HG02610 (cell line): ENCODE results near the gene RNF13.
"Not testable (repeated sequence)": the region's sequence is repeated elsewhere in the genome, so short reads cannot be mapped to it uniquely, and the experiment has no call there.

Experiments
- ATAC-seq: cut with Tn5 transposase; IDR thresholded peaks from one replicate; pipeline ENCODE4 v1.9.1; 2021; ENCODE audit warnings: mild to moderate bottlenecking, moderate library complexity; ENCODE audit not compliant: unreplicated experiment

RNF13 gene

GRCh38 chr3:149894205-149894604 lies 81.2 kb downstream of the RNF13 start:
- ATAC-seq = no peak

- no peak for ATAC-seq
These were observed 82.3 kb downstream of the RNF13 start for GRCh38 chr3:149895339-149895738.

- ATAC-seq = no peak
These were observed 82.8 kb downstream of the RNF13 start for GRCh38 chr3:149895769-149896168.

GRCh38 chr3:149898771-149899170 lies 85.8 kb downstream of the RNF13 start:
- ATAC-seq = no peak

- no peak for ATAC-seq
These were observed 87.3 kb downstream of the RNF13 start for GRCh38 chr3:149900322-149900721.

GRCh38 chr3:149901770-149902169 lies 88.8 kb downstream of the RNF13 start:
- ATAC-seq = no peak

- ATAC-seq = no peak
These were observed 89.6 kb downstream of the RNF13 start for GRCh38 chr3:149902498-149903139.

DNA sequence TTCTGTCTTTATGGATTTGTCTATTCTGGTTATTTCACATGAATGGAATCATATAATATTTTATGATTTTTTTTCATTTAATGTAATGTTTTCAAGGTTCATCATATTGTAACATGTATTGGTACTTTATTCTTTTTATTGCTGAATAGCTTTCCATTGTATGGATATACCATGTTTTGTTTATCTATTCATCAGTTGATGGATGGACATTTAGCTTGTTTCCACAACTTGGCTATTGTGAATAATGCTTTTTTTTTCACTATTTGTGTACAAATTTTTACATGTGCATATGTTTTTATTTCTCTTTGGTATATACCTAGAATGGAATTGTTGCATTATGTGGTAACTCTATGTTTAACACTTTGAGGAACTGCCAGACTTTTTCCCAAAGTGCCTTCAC lies 93.0 kb downstream of the RNF13 start:
- ATAC-seq = no peak

DNA sequence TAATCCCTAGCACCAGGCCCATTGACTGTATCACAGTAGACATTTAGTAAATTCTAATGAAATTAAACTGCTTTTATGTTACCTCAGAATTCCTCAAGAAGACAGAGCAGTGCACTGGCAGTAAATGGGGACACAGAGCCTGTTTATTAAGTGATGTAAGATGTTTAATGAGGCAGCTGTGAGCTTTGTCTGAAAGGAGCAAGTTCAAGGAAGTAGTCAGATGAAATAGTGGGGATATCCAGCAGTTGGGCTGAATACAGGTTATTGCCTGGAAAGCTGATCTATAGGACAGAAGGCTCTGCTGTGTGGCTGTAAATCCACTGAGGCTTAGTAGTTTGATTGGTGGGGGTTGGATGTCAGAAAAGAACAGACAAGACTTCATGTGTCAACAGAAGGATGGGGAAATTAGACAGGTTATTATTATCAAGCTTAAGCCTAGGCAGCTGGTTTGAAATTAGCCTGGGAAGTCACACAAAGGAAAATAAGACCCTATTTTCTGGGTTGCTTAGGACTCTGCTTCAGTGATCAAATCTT lies 95.5 kb downstream of the RNF13 start:
- no peak for ATAC-seq

- no peak for ATAC-seq
These were observed 96.9 kb downstream of the RNF13 start for GRCh38 chr3:149909923-149910322.

- ATAC-seq = no peak
These were observed 104.2 kb downstream of the RNF13 start for GRCh38 chr3:149917124-149917667.

- no peak for ATAC-seq
These were observed 106.5 kb downstream of the RNF13 start for GRCh38 chr3:149919509-149919908.

DNA sequence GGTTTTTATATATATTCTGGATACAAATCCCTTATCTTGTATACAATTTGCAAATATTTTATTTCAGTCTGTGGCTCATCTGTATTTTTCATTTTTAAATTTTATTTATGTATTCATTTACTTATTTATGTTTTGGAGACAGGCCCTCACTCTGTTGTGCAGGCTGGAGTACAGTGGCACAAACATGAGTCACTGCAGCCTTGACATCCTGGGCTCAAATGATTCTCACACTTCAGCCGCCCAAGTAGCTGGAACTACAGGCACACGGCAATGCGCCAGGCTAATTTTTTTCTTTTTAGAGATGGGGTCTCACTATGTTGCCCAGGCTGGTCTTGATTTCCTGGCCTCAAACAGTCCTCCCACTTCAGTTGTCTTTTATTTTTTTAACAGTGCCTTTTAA lies 107.1 kb downstream of the RNF13 start:
- ATAC-seq = no peak

DNA sequence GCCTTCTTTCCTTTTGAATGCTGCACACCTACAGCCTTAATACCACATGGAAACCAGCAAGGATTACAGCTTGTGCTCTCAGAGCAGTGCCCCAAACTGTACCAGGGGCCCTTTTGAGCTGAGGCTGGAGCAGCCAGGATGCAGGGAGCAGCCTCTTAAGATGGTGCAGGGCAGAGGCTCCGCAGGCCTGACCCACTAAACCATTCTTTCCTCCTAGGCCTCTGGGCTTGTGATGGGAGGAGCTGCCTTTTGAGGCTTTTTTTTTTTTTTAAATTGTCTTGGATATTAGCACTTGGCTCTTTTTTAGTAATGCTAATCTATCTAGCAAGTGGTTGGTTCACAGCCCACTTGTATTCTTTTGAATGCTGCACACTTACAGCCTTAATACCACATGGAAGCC lies 120.0 kb downstream of the RNF13 start:
- ATAC-seq = no peak

GRCh38 chr3:149933858-149934257 lies 120.8 kb downstream of the RNF13 start:
- ATAC-seq = no peak

DNA sequence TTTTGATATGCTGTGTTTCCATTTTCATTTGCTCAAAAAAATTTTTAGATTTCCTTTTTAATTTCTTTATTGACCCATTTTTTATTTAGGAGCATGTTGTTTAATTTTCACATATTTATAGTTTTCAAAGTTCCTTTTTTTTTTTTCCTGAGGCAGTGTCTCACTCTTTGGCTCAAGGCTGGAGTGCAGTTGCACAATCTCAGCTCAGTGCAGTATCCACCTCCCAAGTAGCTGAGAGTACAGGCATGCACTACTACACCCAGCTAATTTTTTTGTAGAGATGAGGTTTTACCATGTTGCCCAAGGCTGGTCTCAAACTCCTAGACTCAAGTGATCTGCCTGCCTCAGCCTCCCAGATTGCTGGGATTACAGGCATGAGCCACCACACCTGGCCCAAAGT lies 121.5 kb downstream of the RNF13 start:
- no peak for ATAC-seq

- no peak for ATAC-seq
These were observed 123.8 kb downstream of the RNF13 start for GRCh38 chr3:149936812-149937230.

DNA sequence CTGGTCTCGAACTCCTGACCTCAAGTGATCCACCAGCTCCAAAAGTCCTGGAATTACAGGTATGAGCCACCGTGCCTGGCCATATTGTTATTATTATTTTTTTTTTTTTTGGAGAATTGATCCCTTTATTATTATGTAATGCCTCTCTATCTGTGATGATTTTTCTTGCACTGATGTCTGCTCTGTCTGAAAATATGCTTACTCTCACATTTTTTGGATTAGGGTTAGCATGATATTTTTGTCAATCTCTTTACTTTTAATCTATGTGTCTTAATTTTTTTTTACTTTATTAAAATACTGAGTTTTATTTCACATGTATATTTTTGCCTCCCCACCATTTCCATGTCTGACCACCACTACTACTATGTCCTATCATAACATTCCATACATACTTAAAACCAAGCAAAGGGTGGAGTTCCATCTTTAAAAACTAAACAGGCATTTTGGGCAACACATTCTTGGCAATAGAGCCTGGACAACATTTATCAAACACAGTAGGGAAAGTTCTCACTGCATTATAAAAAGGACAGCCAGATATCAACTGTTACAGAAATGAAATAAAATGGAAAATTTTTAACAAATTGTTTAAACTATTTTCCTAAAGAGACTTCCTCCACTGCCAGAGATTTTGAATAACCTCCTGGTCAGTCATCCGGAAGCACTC lies 125.5 kb downstream of the RNF13 start:
- ATAC-seq = not testable (repeated sequence)

GRCh38 chr3:149941186-149941585 lies 128.2 kb downstream of the RNF13 start:
- no peak for ATAC-seq

- no peak for ATAC-seq
These were observed 128.9 kb downstream of the RNF13 start for GRCh38 chr3:149941946-149942345.

DNA sequence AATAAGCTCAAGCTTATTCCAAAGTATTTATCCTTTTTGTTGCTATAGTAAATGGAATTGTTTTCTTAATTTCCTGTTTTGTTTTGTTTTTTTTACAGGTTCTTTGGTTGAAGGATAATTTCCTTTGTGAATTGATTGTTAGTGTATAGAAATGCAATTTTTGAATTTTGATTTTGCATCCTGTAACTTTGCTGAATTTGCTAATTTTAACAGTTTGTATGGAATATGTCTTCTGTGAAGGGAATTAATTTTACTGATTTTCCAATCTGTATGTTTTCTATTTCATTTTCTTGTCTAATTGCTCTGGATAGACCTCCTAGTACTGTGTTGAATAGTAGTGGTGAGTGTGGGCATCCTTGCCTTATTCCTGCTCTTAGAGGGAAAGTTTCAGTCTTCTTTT lies 129.4 kb downstream of the RNF13 start:
- ATAC-seq = no peak

DNA sequence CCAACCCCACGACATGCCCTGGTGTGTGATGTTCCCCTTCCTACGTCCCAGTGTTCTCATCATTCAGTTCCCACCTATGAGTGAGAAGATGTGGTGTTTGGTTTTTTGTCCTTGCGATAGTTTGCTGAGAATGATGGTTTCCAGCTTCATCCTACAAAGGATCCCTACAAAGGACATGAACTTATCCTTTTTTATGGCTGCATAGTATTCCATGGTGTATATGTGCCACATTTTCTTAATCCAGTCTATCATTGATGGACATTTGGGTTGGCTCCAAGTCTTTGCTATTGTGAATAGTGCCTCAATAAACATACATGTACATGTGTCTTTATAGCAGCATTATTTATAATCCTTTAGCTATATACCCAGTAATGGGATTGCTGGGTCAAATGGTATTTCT lies 131.0 kb downstream of the RNF13 start:
- not testable (repeated sequence) for ATAC-seq
